DND-41 (cell line): ENCODE data around the gene FAXDC2.

ENCODE experiments used
- CTCF ChIP-seq: IDR thresholded peaks from 2 replicates; pipeline ENCODE4 v1.5.1; 2012; ENCODE audit warnings: borderline replicate concordance, low read length, moderate library complexity, mild to moderate bottlenecking; ENCODE audit not compliant: poor library complexity, severe bottlenecking; ENCODE audit errors: extremely low read depth
- EZH2 ChIP-seq: IDR thresholded peaks from 3 replicates; pipeline ENCODE4 v1.6.1; 2012; ENCODE audit warnings: borderline replicate concordance, low read depth, mild to moderate bottlenecking, moderate library complexity, low read length, inconsistent platforms; ENCODE audit not compliant: severe bottlenecking

- TF ChIP-seq CTCF (no peak), EZH2 (no peak)
Measured at GRCh38 chr5:154844809-154845208, 5.6 kb downstream of the FAXDC2 start.
